B cell (primary cell): ENCODE data around the gene CCDC175.

Experiments
- EZH2 ChIP-seq: IDR thresholded peaks from 2 replicates; pipeline ENCODE4 v1.6.1; 2012; ENCODE audit warnings: borderline replicate concordance, low read depth, mild to moderate bottlenecking, moderate library complexity, low read length; ENCODE audit not compliant: insufficient read depth, poor library complexity, severe bottlenecking
- TF ChIP-seq, protein P1 (sequence below): fragments of 200-600 bp; IDR thresholded peaks from one replicate; pipeline ENCODE4 v1.8.0; 2022; ENCODE audit warnings: antibody characterized with exemption, mild to moderate bottlenecking

- TF ChIP-seq, protein P1, sequence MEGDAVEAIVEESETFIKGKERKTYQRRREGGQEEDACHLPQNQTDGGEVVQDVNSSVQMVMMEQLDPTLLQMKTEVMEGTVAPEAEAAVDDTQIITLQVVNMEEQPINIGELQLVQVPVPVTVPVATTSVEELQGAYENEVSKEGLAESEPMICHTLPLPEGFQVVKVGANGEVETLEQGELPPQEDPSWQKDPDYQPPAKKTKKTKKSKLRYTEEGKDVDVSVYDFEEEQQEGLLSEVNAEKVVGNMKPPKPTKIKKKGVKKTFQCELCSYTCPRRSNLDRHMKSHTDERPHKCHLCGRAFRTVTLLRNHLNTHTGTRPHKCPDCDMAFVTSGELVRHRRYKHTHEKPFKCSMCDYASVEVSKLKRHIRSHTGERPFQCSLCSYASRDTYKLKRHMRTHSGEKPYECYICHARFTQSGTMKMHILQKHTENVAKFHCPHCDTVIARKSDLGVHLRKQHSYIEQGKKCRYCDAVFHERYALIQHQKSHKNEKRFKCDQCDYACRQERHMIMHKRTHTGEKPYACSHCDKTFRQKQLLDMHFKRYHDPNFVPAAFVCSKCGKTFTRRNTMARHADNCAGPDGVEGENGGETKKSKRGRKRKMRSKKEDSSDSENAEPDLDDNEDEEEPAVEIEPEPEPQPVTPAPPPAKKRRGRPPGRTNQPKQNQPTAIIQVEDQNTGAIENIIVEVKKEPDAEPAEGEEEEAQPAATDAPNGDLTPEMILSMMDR = no peak
- no peak for TF ChIP-seq EZH2
These were observed 5.5 kb upstream of the CCDC175 start for GRCh38 chr14:59582161-59582560.
